ENCODE data around the gene FAM161A. TPM values are rescaled to one million over a fixed set of nuclear protein-coding genes. Genes with fewer than 3 reads are reported as not detected.

Gene FAM161A
- total RNA-seq, 2 experiments from 2014 or later = 0.91 to 1.0 TPM

DNA sequence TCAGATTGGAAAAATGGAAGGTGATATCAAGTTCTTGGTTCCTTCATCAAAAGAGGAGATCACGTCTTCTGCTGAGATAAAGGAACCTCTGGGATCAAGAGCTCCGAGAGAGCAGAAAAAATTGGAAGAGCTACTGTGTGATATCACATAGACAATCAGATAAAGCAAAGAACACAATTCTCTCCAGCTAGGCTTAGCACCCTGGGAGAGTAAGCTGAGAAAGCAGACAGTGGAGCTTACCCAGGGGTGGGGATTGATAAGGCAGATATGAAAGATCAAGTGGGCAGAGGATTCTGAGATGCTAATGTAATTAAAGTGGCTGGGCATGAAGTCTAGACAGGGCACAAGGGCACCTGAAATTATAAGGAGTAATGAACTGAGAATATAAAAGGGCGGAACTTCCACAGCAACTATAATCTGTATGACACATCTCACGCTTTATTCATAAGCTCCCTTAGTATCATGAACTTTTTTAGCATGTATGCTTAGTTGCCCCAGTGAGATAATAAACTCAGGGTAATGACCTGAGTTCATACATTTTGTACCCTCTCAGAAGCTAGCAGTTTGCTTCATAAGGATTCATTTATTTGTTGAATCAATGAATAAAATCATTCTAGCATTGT lies 65.8 kb downstream of the FAM161A start:
- CTCF ChIA-PET = no interaction called here

GRCh38 chr2:61786876-61787275 lies 67.0 kb downstream of the FAM161A start:
- intact Hi-C loops (cut with DNase I, micrococcal nuclease) = no loop called here
- H3K9me3 ChIP-seq (ENCODE audit: control insufficient read depth in 1 of 2, insufficient read depth in 1 of 2, low read length in 2 of 2) = no peaks in the 10 kb centered on the region
- TF ChIP-seq, protein P1, sequence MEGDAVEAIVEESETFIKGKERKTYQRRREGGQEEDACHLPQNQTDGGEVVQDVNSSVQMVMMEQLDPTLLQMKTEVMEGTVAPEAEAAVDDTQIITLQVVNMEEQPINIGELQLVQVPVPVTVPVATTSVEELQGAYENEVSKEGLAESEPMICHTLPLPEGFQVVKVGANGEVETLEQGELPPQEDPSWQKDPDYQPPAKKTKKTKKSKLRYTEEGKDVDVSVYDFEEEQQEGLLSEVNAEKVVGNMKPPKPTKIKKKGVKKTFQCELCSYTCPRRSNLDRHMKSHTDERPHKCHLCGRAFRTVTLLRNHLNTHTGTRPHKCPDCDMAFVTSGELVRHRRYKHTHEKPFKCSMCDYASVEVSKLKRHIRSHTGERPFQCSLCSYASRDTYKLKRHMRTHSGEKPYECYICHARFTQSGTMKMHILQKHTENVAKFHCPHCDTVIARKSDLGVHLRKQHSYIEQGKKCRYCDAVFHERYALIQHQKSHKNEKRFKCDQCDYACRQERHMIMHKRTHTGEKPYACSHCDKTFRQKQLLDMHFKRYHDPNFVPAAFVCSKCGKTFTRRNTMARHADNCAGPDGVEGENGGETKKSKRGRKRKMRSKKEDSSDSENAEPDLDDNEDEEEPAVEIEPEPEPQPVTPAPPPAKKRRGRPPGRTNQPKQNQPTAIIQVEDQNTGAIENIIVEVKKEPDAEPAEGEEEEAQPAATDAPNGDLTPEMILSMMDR (IDR thresholded peaks at IDR 0.05) = no peak
- no peak overlapping the region for H3K4me3 ChIP-seq (ENCODE audit: low read length)
- H3K27me3 Mint-ChIP-seq = peaks cover 20% of the 10 kb centered on the region
- H3K27ac ChIP-seq (ENCODE audit: low read depth in 1 of 2, low read length in 2 of 2) = no peak overlapping the region
- H3K4me3 Mint-ChIP-seq = no peak overlapping the region
- POLR2A ChIA-PET = no interaction called here
- H3K36me3 ChIP-seq (ENCODE audit: insufficient read depth, low read length) = no peaks in the 10 kb centered on the region
- no peaks in the 10 kb centered on the region for H3K9me3 Mint-ChIP-seq
- CTCF ChIA-PET = interaction anchor here (0.7 kb wide), 1 partner anchor 86 kb away, joined by 3 read pairs; no protein-coding TSS in a partner anchor
- H3K4me1 ChIP-seq (ENCODE audit: insufficient read depth, low read length) = no peaks in the 10 kb centered on the region
- no peak for ATAC-seq (ENCODE audit: poor library complexity)
- no peaks in the 10 kb centered on the region for H3K4me1 Mint-ChIP-seq (ENCODE audit: low read depth)
- no peaks in the 10 kb centered on the region for H3K27me3 ChIP-seq (ENCODE audit: control insufficient read depth in 1 of 2, insufficient read depth in 2 of 2, low read length in 2 of 2)
- no peak for DNase-seq
- H3K27ac Mint-ChIP-seq = no peak overlapping the region
- no peaks in the 10 kb centered on the region for H3K36me3 Mint-ChIP-seq (ENCODE audit: low read depth)

More for the DNA sequence above, 65.8 kb downstream of the FAM161A start:
- H3K4me1 Mint-ChIP-seq (ENCODE audit: low read depth) = no peaks in the 10 kb centered on the region
- H3K4me3 ChIP-seq (ENCODE audit: low read length) = no peak overlapping the region
- TF ChIP-seq, protein P1 (IDR thresholded peaks at IDR 0.05) = no peak
- DNase-seq = no peak
- H3K9me3 Mint-ChIP-seq = no peaks in the 10 kb centered on the region
- H3K36me3 ChIP-seq (ENCODE audit: insufficient read depth, low read length) = no peaks in the 10 kb centered on the region
- no peak overlapping the region for H3K4me3 Mint-ChIP-seq
- POLR2A ChIA-PET = no interaction called here
- H3K36me3 Mint-ChIP-seq (ENCODE audit: low read depth) = no peaks in the 10 kb centered on the region
- H3K4me1 ChIP-seq (ENCODE audit: insufficient read depth, low read length) = no peaks in the 10 kb centered on the region
- no peak overlapping the region for H3K27ac ChIP-seq (ENCODE audit: low read depth in 1 of 2, low read length in 2 of 2)
- peaks cover 18% of the 10 kb centered on the region for H3K27me3 Mint-ChIP-seq
- intact Hi-C loops (cut with DNase I, micrococcal nuclease) = no loop called here
- no peaks in the 10 kb centered on the region for H3K9me3 ChIP-seq (ENCODE audit: control insufficient read depth in 1 of 2, insufficient read depth in 1 of 2, low read length in 2 of 2)
- no peak overlapping the region for H3K27ac Mint-ChIP-seq
- no peak for ATAC-seq (ENCODE audit: poor library complexity)
- H3K27me3 ChIP-seq (ENCODE audit: control insufficient read depth in 1 of 2, insufficient read depth in 2 of 2, low read length in 2 of 2) = no peaks in the 10 kb centered on the region

DNA sequence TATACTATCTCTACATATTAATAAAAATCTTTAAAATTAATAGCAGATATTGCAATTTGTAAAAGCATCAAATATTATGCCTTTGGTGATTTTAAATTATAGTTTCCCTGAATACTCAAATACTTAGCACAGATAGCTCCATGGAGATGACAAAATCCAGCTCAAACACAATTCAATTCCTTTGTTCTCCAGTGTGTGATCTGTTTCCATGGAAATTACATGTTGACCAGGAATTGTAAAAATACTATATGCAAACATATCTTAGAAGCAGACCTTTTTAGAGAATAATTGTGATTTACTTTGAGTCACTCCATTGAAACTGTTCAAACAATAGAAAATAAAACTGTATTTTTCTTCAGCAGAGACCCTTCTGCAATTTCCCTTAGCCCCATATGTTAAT lies 68.3 kb downstream of the FAM161A start:
- TF ChIP-seq, protein P1 (IDR thresholded peaks at IDR 0.05) = no peak
- ChIA-PET POLR2A (no interaction called here), CTCF (no interaction called here)
- no peaks in the 10 kb centered on the region for H3K4me1 Mint-ChIP-seq (ENCODE audit: low read depth)
- intact Hi-C loops (cut with DNase I, micrococcal nuclease) = no loop called here
- Histone ChIP-seq H3K4me3 (ENCODE audit: low read length) (no peak overlapping the region), H3K27me3 (ENCODE audit: control insufficient read depth in 1 of 2, insufficient read depth in 2 of 2, low read length in 2 of 2) (no peaks in the 10 kb centered on the region), H3K9me3 (ENCODE audit: control insufficient read depth in 1 of 2, insufficient read depth in 1 of 2, low read length in 2 of 2) (peaks cover 0 to 4% of the 10 kb centered on the region in 2 experiments), H3K4me1 (ENCODE audit: insufficient read depth, low read length) (no peaks in the 10 kb centered on the region), H3K27ac (ENCODE audit: low read depth in 1 of 2, low read length in 2 of 2) (no peak overlapping the region), H3K36me3 (ENCODE audit: insufficient read depth, low read length) (no peaks in the 10 kb centered on the region)
- no peaks in the 10 kb centered on the region for H3K36me3 Mint-ChIP-seq (ENCODE audit: low read depth)
- H3K9me3 Mint-ChIP-seq = no peaks in the 10 kb centered on the region
- peaks cover 26% of the 10 kb centered on the region for H3K27me3 Mint-ChIP-seq
- ATAC-seq (ENCODE audit: poor library complexity) (no peak), DNase-seq (no peak)
- no peak overlapping the region for H3K4me3 Mint-ChIP-seq
- H3K27ac Mint-ChIP-seq = no peak overlapping the region
